DMS 273 (cell line): ENCODE measurements around the gene NKX6-1.

ENCODE experiments used
- DNase-seq: peaks from one replicate; lab custom pipeline; 2025; ENCODE audit not compliant: unreplicated experiment; lab: John Stamatoyannopoulos, UW

The NKX6-1 gene

DNA sequence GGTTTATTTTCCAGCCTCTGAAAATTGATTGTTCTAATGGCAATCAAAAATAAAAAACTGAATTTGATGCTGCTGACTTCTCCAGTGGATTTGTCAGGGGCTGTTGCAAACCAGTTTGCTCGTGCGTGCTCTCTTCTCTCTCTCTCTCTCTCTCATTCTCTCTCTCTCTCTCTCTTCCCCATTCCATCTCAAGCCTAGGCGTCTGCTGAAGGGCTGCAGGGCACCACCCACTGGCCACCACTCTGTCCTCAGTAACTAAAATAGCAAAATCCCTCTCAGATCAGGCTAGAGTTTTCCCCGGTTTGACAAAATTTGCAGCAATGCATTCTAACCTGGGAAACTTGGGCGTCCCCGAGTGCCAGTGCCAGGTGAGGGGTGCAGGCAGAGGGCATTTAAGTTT lies 19.4 kb downstream of the NKX6-1 start:
- no peak for DNase-seq

DNA sequence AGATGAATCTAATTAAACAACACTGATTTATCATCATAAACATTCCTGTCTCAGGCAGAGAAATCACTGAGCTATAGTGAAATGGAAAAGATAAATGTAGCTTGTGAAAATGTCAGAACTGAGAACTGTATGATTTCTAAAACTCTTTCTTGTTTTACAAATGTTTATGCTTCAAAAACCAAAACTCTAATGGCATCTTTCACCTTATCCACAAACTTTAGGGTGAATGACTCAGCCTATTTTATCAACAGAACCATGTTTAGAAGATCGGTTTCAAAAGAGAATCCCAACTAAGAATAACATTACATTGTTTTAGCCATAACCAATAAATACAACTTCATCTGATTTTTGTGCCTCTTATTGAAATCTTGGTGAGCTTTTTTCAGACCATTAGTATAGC lies 21.4 kb downstream of the NKX6-1 start:
- DNase-seq: no peak

DNA sequence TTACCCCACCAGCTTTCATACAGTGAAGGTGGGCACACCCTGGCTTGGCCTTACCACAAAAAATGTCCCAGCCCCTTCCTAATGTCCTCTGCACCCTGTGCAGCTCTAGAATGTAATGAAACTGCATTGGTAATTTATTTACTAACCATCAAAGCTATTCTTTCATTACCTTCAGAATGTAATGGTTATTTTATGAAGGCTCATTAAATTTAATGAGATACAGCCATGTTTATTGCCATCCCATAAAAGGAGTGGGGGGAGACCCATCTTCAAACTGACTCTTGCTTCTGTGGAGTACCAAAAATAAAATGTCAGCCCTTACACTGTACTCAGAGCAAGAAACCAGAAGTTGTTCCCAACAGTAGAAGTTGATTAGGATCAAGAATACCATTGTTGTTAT lies 25.0 kb downstream of the NKX6-1 start:
- no peak for DNase-seq

DNA sequence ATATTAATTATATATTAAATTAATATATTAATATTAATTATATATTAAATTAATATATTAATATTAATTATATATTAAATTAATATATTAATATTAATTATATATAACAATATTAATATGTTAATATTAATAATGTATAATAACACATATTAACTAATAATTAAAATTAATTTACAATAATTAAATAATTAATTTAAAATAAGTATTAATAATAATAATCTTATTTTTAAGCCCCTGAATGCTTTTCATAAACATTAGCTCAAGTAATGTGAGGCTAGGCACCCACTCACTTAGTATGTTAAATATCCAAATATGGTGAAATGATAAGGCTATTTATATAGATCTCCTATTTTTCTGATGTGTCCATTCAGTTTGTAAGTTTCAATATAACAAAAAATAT lies 26.9 kb downstream of the NKX6-1 start:
- DNase-seq: no peak

DNA sequence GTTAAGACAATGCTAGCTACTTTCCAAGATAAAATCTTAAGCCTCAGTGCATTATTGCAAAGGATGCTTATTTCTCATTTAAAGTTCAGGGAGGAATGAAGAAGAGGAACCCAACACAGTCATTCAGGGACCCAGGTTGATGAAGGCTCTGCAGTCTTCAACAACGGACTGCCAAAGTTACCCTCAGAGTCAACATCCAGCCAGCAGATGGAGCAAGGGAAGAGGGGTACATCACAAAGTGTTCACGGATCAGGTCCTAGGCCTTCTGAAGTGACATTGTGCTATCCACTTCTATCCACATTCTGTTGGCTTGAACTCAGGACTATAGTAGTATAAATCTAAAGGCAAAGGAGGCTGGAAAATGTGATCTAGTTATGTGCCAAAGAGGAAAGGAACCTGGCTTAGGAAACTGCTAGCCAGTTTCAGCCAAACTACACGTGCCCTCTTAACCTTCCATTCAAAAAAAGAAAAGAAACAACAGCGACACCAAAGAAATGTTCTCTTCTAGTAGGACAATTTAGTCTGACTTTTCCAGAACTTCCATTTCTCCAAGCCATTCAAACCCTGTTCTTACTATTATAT lies 28.8 kb downstream of the NKX6-1 start:
- peak; percentile 1 for DNase-seq

DNA sequence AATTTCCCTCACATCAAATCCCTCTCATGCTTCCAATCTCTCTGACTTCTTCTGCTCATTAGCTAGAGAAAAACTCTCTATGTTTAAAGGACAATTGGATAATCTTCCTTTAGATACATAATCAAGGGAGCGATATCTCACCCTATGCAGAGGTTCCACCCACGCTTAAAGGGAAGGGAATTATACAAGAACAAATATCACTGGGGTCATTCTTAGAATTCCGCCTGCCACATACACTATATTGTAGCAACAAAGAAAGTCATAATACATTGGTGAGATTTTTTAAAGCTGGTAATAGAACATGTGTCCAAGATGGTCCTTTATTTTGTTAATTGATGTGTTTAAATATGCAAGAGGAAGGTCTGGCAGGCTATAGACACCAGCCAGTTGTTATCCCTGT lies 31.5 kb downstream of the NKX6-1 start:
- DNase-seq: no peak

DNA sequence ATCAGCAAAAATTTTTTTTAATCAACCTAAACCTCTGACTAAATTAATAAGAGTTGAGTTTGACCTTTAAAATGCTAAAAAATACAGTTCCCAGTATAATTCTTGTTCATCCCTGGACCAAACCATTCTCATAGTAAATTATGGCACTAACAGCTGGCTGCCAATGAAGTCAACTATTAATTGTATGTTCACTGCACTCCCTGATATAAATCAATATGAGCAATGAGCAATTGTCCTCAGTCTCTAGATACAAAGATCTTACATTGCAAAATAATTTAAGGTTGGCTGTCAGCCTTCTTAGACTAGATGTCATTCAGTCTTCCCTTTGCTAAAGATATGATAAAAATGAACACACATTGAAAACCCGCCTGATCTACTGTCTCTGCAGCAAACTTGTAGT lies 39.3 kb downstream of the NKX6-1 start:
- DNase-seq: no peak

DNA sequence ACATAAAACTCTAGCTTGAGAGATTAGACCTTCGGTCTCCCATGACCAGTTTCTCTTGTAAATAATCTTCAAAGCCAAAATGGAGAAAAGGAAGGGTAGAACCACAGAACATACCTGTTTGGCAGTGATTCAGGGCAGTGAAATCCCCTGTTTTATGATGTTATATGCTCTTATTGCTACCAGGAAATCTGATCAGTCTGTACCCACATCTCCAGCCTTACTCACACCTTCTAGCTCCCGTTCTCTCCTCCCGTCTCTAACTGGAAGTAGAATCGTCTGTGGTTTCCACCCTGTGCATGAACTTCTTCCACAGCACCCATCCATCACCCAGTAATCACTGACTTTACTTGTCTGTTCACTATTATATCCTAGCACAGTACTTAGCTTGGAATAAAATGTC lies 42.9 kb downstream of the NKX6-1 start:
- no peak for DNase-seq

DNA sequence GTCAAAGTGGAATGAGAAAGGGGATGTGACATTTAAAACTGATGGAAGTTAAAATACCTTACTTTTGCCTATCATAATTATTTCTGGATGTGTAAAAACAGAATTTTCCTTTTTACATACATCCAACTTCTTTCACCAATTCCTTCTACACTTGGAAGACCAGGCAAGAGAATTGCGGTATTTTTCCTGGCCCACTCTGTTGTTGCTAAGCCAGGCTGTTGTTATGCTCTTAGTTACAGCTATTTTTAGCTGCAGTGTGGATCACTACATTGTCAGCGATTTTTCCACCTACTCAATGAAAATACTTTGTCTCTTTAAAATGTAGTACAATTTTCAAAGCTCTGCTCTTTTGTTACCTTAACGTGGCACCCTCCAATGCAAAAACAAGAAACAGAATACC lies 43.4 kb downstream of the NKX6-1 start:
- no peak for DNase-seq

DNA sequence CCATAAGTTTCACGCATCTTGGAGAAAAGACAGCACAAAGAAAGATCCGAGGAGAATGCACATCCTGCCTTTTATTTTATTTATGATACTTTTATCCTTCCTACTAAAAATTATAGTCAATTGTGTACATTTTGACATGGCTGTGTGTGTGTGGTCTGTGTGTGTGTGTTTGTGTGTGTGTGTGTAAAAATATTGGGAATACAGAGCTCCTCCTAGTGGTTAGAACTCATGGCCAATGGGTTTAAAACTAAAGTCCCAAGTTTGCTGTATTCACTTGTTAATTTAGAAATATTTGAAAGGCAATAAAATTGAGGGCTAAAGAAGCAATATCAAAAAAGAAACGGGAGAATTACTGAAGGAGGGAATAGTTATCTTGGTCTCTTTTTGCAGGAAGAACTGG lies 47.5 kb downstream of the NKX6-1 start:
- DNase-seq: peak; percentile 4

DNA sequence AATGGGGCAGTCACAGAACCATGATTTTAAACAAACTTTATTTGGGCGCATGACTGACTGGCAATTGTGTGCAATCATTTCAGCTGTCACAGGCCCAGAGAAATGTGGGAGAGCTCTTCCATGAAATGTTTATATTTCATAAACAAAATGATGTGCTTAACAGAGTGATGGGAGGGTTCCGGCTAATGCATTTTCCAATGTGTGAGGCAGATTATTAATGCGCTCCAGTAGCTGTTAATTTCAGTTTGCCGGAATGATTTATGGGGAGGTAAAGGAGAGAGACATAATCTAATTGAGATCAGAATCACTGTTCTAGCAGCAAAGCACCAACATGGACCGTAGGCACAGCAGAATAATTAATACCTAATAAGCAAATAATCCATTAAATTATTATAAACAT lies 55.6 kb downstream of the NKX6-1 start:
- DNase-seq: no peak

DNA sequence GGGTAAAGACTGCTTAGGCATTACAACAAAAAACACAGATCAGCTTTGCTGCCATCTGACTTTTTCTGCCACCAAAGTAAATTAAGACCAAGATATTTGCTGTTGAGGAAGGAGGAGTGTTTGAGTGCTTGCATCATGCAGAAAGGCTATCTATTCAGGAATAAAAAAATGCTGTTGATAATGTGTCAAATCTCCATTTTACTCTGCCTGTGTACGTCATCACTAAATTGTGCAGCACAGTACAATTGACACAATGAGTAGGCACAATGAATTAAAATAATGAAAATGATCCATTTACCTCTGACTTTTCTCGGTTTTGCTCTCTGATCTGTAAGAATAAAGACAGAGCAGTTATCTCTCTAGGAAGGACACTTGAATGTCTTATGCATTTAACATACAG lies 56.3 kb downstream of the NKX6-1 start:
- DNase-seq: no peak
